HepG2 (cell line): Measurements from ENCODE around the gene KRT82. TPM values are rescaled to one million over a fixed set of nuclear protein-coding genes. Genes with fewer than 3 reads are reported as not detected.

Source experiments
- ATAC-seq: fragments of 200-7000 bp; cut with Tn5 transposase; 3 replicates; pipeline ENCODE4 v1.9.1; 2020; ENCODE audit warnings: mild to moderate bottlenecking, moderate library complexity
- BruUV-seq: library from RNA; stranded (reverse); fragments of 400-500 nt; replicated peaks from 2 replicates; lab custom pipeline; 2021; lab: Mats Ljungman, UMichigan
- CTCF ChIA-PET: fragments of 300-600 bp; formaldehyde crosslinking; extraction: SDS; loops from one replicate; lab custom pipeline; 2021; ENCODE audit warnings: low total read pairs, inconsistent platforms, low intra/inter-chr PET ratio; lab: Yijun Ruan, JAX
- POLR2A ChIA-PET: fragments of 350-600 bp; sonication (Branson Sonifier 250); formaldehyde crosslinking; loops from one replicate; lab custom pipeline; 2020; ENCODE audit warnings: antibody characterized with exemption, inconsistent platforms; lab: Yijun Ruan, JAX
- DNase-seq: peaks from one replicate; pipeline ENCODE4 v3.0.0-alpha.2; 2015; ENCODE audit warnings: low spot score
- FAIRE-seq: peaks from 3 replicates; lab custom pipeline; 2011; peaks lifted over from hg19 to GRCh38; lab: Jason Lieb, UNC
- H2AFZ ChIP-seq: one replicate; pipeline ENCODE4 v1.6.1; 2011; ENCODE audit warnings: low read length, inconsistent platforms
- H3K27ac ChIP-seq: fragments of 300-600 bp; 3 replicates; pipeline ENCODE4 v1.8.0; 2011; ENCODE audit warnings: mixed run types, mild to moderate bottlenecking, mixed read lengths, low read length, inconsistent platforms; ENCODE audit not compliant: insufficient read depth; ENCODE audit errors: extremely low read length
- H3K27me3 ChIP-seq, 2 experiments: fragments of 200-600 bp in 1 of 2; 2 replicates in 1 of 2; 3 replicates in 1 of 2; pipeline versions ENCODE4 v1.6.0 to v1.8.0; 2011; ENCODE audit warnings: low read length in 2 of 2, mild to moderate bottlenecking in 2 of 2, moderate library complexity in 2 of 2, inconsistent platforms in 1 of 2; ENCODE audit not compliant: insufficient read depth in 2 of 2, control insufficient read depth in 1 of 2
- H3K36me3 ChIP-seq, 2 experiments: fragments of 200-600 bp in 1 of 2; replicated peaks in 1 of 2; 2 replicates in 1 of 2; 3 replicates in 1 of 2; pipeline versions ENCODE4 v1.5.1 to v1.8.0; 2011; ENCODE audit warnings: low read length in 2 of 2, inconsistent platforms in 1 of 2; ENCODE audit not compliant: insufficient read depth in 2 of 2, control insufficient read depth in 1 of 2
- H3K4me1 ChIP-seq: 2 replicates; pipeline ENCODE4 v1.5.1; 2012; ENCODE audit warnings: low read length, inconsistent platforms; ENCODE audit not compliant: insufficient read depth
- H3K4me2 ChIP-seq: 2 replicates; pipeline ENCODE4 v1.6.0; 2011; ENCODE audit warnings: low read depth, low read length, inconsistent platforms
- H3K4me3 ChIP-seq, 3 experiments: fragments of 200-600 bp in 1 of 3; sonication (generic), shearing (Covaris generic) in 1 of 3; replicated peaks in 1 of 3; 2 replicates each; pipeline ENCODE4 v1.5.1; 2011 to 2016; ENCODE audit warnings: low read length in 3 of 3, inconsistent platforms in 2 of 3, low read depth in 2 of 3, mild to moderate bottlenecking in 2 of 3, control low read depth in 1 of 3, mixed read lengths in 1 of 3; ENCODE audit not compliant: insufficient read depth in 1 of 3
- H3K79me2 ChIP-seq: one replicate; pipeline ENCODE4 v1.6.1; 2011; ENCODE audit warnings: low read length, inconsistent platforms; ENCODE audit not compliant: insufficient read depth
- H3K9ac ChIP-seq: 2 replicates; pipeline ENCODE4 v1.6.0; 2011; ENCODE audit warnings: mild to moderate bottlenecking, low read depth, low read length, inconsistent platforms; ENCODE audit not compliant: insufficient read depth
- H3K9me3 ChIP-seq: 2 replicates; pipeline ENCODE4 v1.5.1; 2012; ENCODE audit warnings: mild to moderate bottlenecking, low read length
- H4K20me1 ChIP-seq: 2 replicates; pipeline ENCODE4 v1.6.0; 2011; ENCODE audit warnings: inconsistent platforms, mild to moderate bottlenecking, low read length, moderate library complexity; ENCODE audit not compliant: insufficient read depth
- ARID2 ChIP-seq: sonication (generic); formaldehyde crosslinking; IDR thresholded peaks from 2 replicates; pipeline ENCODE4 v1.8.1; 2022; ENCODE audit warnings: mild to moderate bottlenecking, missing genetic modification reagents, borderline replicate concordance
- ATM ChIP-seq: fragments of 450-650 bp; IDR thresholded peaks from 2 replicates; pipeline ENCODE4 v1.7.1; 2017; ENCODE audit warnings: mild to moderate bottlenecking, borderline replicate concordance
- BCL3 ChIP-seq: sonication (generic); formaldehyde crosslinking; IDR thresholded peaks from 2 replicates; pipeline ENCODE4 v1.5.1; 2020; ENCODE audit warnings: mild to moderate bottlenecking, missing genetic modification reagents, moderate library complexity
- CHD2 ChIP-seq: IDR thresholded peaks from 2 replicates; pipeline ENCODE4 v1.6.1; 2011; ENCODE audit warnings: low read depth, low read length, improper control_type of control experiment
- CTCF ChIP-seq: sonication (generic); formaldehyde crosslinking; IDR thresholded peaks from 2 replicates; pipeline ENCODE4 v1.5.0; 2020; ENCODE audit warnings: mild to moderate bottlenecking, missing genetic modification reagents, moderate library complexity
- E2F5 ChIP-seq: sonication (generic); formaldehyde crosslinking; conservative IDR thresholded peaks from 2 replicates; pipeline ENCODE4 v1.4.0; 2020; ENCODE audit warnings: missing genetic modification reagents
- ZBTB42 ChIP-seq: sonication (generic); formaldehyde crosslinking; IDR thresholded peaks from 2 replicates; pipeline ENCODE4 v1.5.0; 2020; ENCODE audit warnings: mild to moderate bottlenecking, missing genetic modification reagents
- ZHX2 ChIP-seq, 2 experiments: sonication (generic) in 1 of 2; formaldehyde crosslinking in 1 of 2; IDR thresholded peaks; 2 replicates each; pipeline versions ENCODE4 v1.6.1 to v1.9.0; 2014 to 2022; ENCODE audit warnings: antibody characterized with exemption in 1 of 2, borderline replicate concordance in 1 of 2, inconsistent platforms in 1 of 2, low read depth in 1 of 2, missing genetic modification reagents in 1 of 2
- ZNF224 ChIP-seq: sonication (generic); formaldehyde crosslinking; IDR thresholded peaks from 2 replicates; pipeline ENCODE4 v1.5.0; 2020; ENCODE audit warnings: mild to moderate bottlenecking, missing genetic modification reagents
- ZNF260 ChIP-seq: sonication (generic); formaldehyde crosslinking; IDR thresholded peaks from 2 replicates; pipeline ENCODE4 v1.4.0; 2020; ENCODE audit warnings: missing genetic modification reagents, low read depth, mild to moderate bottlenecking, borderline replicate concordance
- ZNF414 ChIP-seq: sonication (generic); formaldehyde crosslinking; IDR thresholded peaks from 2 replicates; pipeline ENCODE4 v1.5.0; 2020; ENCODE audit warnings: missing genetic modification reagents
- ZZZ3 ChIP-seq: sonication (generic); formaldehyde crosslinking; IDR thresholded peaks from 2 replicates; pipeline ENCODE4 v1.4.0; 2020; ENCODE audit warnings: missing genetic modification reagents, mild to moderate bottlenecking, borderline replicate concordance
- WGBS: methylation state at CpG from one replicate; pipeline ENCODE4 v1.1.6; 2017; ENCODE audit warnings: low lambda C conversion rate; 5-methylcytosine and 5-hydroxymethylcytosine counted together
- in situ Hi-C: cut with HindIII; loops from 2 replicates; pipeline ENCODE4 v1.10.0; 2017; ENCODE audit warnings: low pct_unique_long_range_greater_than_20kb; ENCODE audit not compliant: extremely low pct_ligation_motif_present
- intact Hi-C: fragments of 100-400 bp; cut with micrococcal nuclease; formaldehyde crosslinking; loops from one replicate; pipeline ENCODE4 v1.10.0; 2022; ENCODE audit not compliant: unreplicated experiment
- polyA plus RNA-seq, 8 experiments: library from polyadenylated mRNA; depleted of rRNA in 3 of 8; stranded (reverse) in 7 of 8; unstranded in 1 of 8; fragments of >200 nt; fragmentation: Illumina TruSeq in 4 of 8; extraction: Trizol in 4 of 8; gene quantifications; 2 replicates each; pipeline versions ENCODE4 v1.2.1 to v1.2.3, GENCODE V29; 2011 to 2016; ENCODE audit warnings: low read depth in 4 of 8, missing spikeins in 1 of 8, mixed read lengths in 1 of 8; ENCODE audit not compliant: insufficient read depth in 1 of 8
- total RNA-seq, 5 experiments: library from RNA; depleted of rRNA; stranded (reverse); fragments of >200 nt; fragmentation: Illumina TruSeq; extraction: Trizol; gene quantifications; 2 replicates each; pipeline ENCODE4 v1.2.3, GENCODE V29; 2016; ENCODE audit warnings: low read depth in 1 of 5

Gene KRT82
- total and polyA plus RNA-seq, 2 of the 13 experiments (the other 11 are each of a cell fraction or from before 2014, with no cell fraction given): not detected

- TF ChIP-seq ZNF414: no peak
- TF ChIP-seq CHD2: no peak
- TF ChIP-seq ZNF260 (CRISPR knock-in tag): no peak
- TF ChIP-seq ZBTB42 (CRISPR knock-in tag): no peak
Observed at GRCh38 chr12:52427083-52427482, 20.9 kb upstream of the KRT82 start (continued).

- 0% methylated on average over 2 of the region's 2 CpGs for WGBS
- FAIRE-seq (no peak), DNase-seq (no peak), ATAC-seq (no peak)
- no peaks in the 10 kb centered on the region for H3K79me2 ChIP-seq
- no peaks in the 10 kb centered on the region for H3K9me3 ChIP-seq
- H2AFZ ChIP-seq: no peak overlapping the region
- no TSS peak for BruUV-seq
- no peaks in the 10 kb centered on the region for H3K4me1 ChIP-seq
- POLR2A ChIA-PET: no interaction called here
- intact Hi-C loops: no loop called here
- no peak overlapping the region for H3K4me3 ChIP-seq
- no peak overlapping the region for H3K4me2 ChIP-seq
- CTCF ChIA-PET: no interaction called here
- H3K36me3 ChIP-seq: no peaks in the 10 kb centered on the region
- H3K9ac ChIP-seq: no peak overlapping the region
- H3K27ac ChIP-seq: no peak overlapping the region
- peaks cover 3 to 34% of the 10 kb centered on the region in 2 experiments; a peak in 3 of 5 replicates for H3K27me3 ChIP-seq
- no peaks in the 10 kb centered on the region for H4K20me1 ChIP-seq
- in situ Hi-C loops: no loop called here
- TF ChIP-seq ZNF224 (CRISPR knock-in tag) (no peak), CTCF (CRISPR knock-in tag) (no peak), ZHX2 (IDR thresholded peaks at IDR 0.05; ENCODE audit: low read depth) (no peak), ZHX2 (CRISPR knock-in tag; IDR thresholded peaks at IDR 0.05; ENCODE audit: borderline replicate concordance) (no peak), ZZZ3 (CRISPR knock-in tag) (no peak), BCL3 (no peak), ARID2 (no peak), ATM (no peak), E2F5 (CRISPR knock-in tag) (no peak)
Observed at GRCh38 chr12:52426034-52426433, 19.9 kb upstream of the KRT82 start.
